Neural cell (in vitro differentiated cells): Measurements from ENCODE around the gene CDKN3. TPM values are rescaled to one million over a fixed set of nuclear protein-coding genes. Genes with fewer than 3 reads are reported as not detected.

ENCODE experiments used
- H2AFZ ChIP-seq: fragments of 200-600, 300-800 bp; sonication (generic), shearing (Covaris generic); 2 replicates; pipeline ENCODE4 v1.6.0; 2014; ENCODE audit warnings: low read depth, mild to moderate bottlenecking, antibody characterized with exemption, low read length, moderate library complexity
- H3F3A ChIP-seq: fragments of 200-600 bp; shearing (Covaris generic); 2 replicates; pipeline ENCODE4 v1.6.1; 2016; ENCODE audit warnings: mild to moderate bottlenecking, moderate library complexity, mixed read lengths, antibody characterized with exemption, low read length; ENCODE audit not compliant: insufficient read depth, poor library complexity, severe bottlenecking
- H3K27ac ChIP-seq: fragments of 200-600, 300-800 bp; sonication (generic), shearing (Covaris generic); 2 replicates; pipeline ENCODE4 v1.5.1; 2014; ENCODE audit warnings: mild to moderate bottlenecking, low read length, moderate library complexity
- H3K27me3 ChIP-seq: fragments of 300-800, 200-600 bp; sonication (generic), shearing (Covaris generic); 2 replicates; pipeline ENCODE4 v1.6.0; 2014; ENCODE audit warnings: mild to moderate bottlenecking, low read depth, low read length, moderate library complexity; ENCODE audit not compliant: insufficient read depth
- H3K36me3 ChIP-seq: fragments of 300-800, 200-600 bp; sonication (generic), shearing (Covaris generic); 2 replicates; pipeline ENCODE4 v1.5.1; 2014; ENCODE audit warnings: mild to moderate bottlenecking, antibody characterized with exemption, low read length, moderate library complexity; ENCODE audit not compliant: insufficient read depth
- H3K4me2 ChIP-seq: fragments of 300-800, 200-600 bp; sonication (generic), shearing (Covaris generic); 2 replicates; pipeline ENCODE4 v1.6.0; 2014; ENCODE audit warnings: mild to moderate bottlenecking, low read length
- H3K4me3 ChIP-seq: fragments of 300-800, 200-600 bp; sonication (generic), shearing (Covaris generic); 2 replicates; pipeline ENCODE4 v1.5.1; 2014; ENCODE audit warnings: mild to moderate bottlenecking, low read length, moderate library complexity
- H3K79me2 ChIP-seq: fragments of 200-600 bp; shearing (Covaris generic); replicated peaks from 2 replicates; pipeline ENCODE4 v1.6.0; 2014; ENCODE audit warnings: mild to moderate bottlenecking, low read length, moderate library complexity; ENCODE audit not compliant: insufficient read depth
- H3K9ac ChIP-seq: fragments of 300-800, 200-600 bp; sonication (generic), shearing (Covaris generic); 2 replicates; pipeline ENCODE4 v1.6.1; 2016; ENCODE audit warnings: mild to moderate bottlenecking, low read length, mixed read lengths
- H3K9me2 ChIP-seq: fragments of 200-600 bp; shearing (Covaris generic); 2 replicates; pipeline ENCODE4 v1.6.1; 2016; ENCODE audit warnings: mild to moderate bottlenecking, low read length, mixed read lengths; ENCODE audit not compliant: insufficient read depth
- H3K9me3 ChIP-seq: fragments of 200-600, 300-800 bp; sonication (generic), shearing (Covaris generic); 2 replicates; pipeline ENCODE4 v1.6.1; 2016; ENCODE audit warnings: mild to moderate bottlenecking, mixed run types, low read length, moderate library complexity, mixed read lengths
- H4K20me1 ChIP-seq: fragments of 200-600 bp; shearing (Covaris generic); 2 replicates; pipeline ENCODE4 v1.6.1; 2016; ENCODE audit warnings: mild to moderate bottlenecking, mixed run types; ENCODE audit not compliant: insufficient read depth
- CTCF ChIP-seq: fragments of 450-650 bp; IDR thresholded peaks from 2 replicates; pipeline ENCODE4 v1.5.1; 2014; ENCODE audit warnings: antibody characterized with exemption, mild to moderate bottlenecking, moderate library complexity; ENCODE audit not compliant: poor library complexity, severe bottlenecking
- EP300 ChIP-seq: fragments of 450-650 bp; conservative IDR thresholded peaks from 2 replicates; pipeline ENCODE4 v1.6.1; 2014; ENCODE audit warnings: antibody characterized with exemption, mild to moderate bottlenecking, moderate library complexity; ENCODE audit not compliant: poor library complexity, severe bottlenecking
- EZH2 ChIP-seq: fragments of 200-600, 300-800 bp; shearing (Covaris generic), sonication (generic); IDR thresholded peaks from 2 replicates; pipeline ENCODE4 v1.6.1; 2014; ENCODE audit warnings: antibody characterized with exemption, low read length, borderline replicate concordance, mild to moderate bottlenecking; ENCODE audit not compliant: insufficient read depth, poor library complexity, severe bottlenecking
- MXI1 ChIP-seq: fragments of 450-650 bp; conservative IDR thresholded peaks from 2 replicates; pipeline ENCODE4 v1.6.1; 2014; ENCODE audit warnings: antibody characterized with exemption, mild to moderate bottlenecking; ENCODE audit not compliant: poor library complexity, severe bottlenecking
- POLR2AphosphoS5 ChIP-seq: IDR thresholded peaks from 2 replicates; pipeline ENCODE4 v1.6.1; 2012
- RAD21 ChIP-seq: fragments of 450-650 bp; conservative IDR thresholded peaks from 2 replicates; pipeline ENCODE4 v1.6.1; 2014; ENCODE audit warnings: antibody characterized with exemption, mild to moderate bottlenecking, moderate library complexity
- REST ChIP-seq: IDR thresholded peaks from 2 replicates; pipeline ENCODE4 v1.6.1; 2012; ENCODE audit warnings: borderline replicate concordance
- SMC3 ChIP-seq: fragments of 450-650 bp; conservative IDR thresholded peaks from 2 replicates; pipeline ENCODE4 v1.6.1; 2014; ENCODE audit warnings: antibody characterized with exemption, mild to moderate bottlenecking, moderate library complexity; ENCODE audit not compliant: poor library complexity
- TAF1 ChIP-seq: IDR thresholded peaks from 2 replicates; pipeline ENCODE4 v1.6.1; 2012; ENCODE audit warnings: low read depth
- polyA plus RNA-seq: library from polyadenylated mRNA; depleted of rRNA; stranded (reverse); fragments of >200 nt; gene quantifications from 2 replicates; pipeline ENCODE4 v1.2.3, GENCODE V29; 2014

The CDKN3 gene
- polyA plus RNA-seq, 1 donor from 2014 or later = 5.9 TPM

- Histone ChIP-seq H3K9me3 (no peaks in the 10 kb centered on the region), H3K27ac (no peak overlapping the region), H3K4me2 (no peak overlapping the region), H4K20me1 (no peaks in the 10 kb centered on the region), H3K9ac (no peak overlapping the region), H3K27me3 (no peaks in the 10 kb centered on the region), H2AFZ (no peak overlapping the region), H3K9me2 (no peaks in the 10 kb centered on the region), H3K4me3 (no peak overlapping the region), H3K79me2 (no peaks in the 10 kb centered on the region), H3F3A (no peaks in the 10 kb centered on the region), H3K36me3 (no peaks in the 10 kb centered on the region)
- TF ChIP-seq CTCF = no peak
- TF ChIP-seq POLR2AphosphoS5 = no peak
- TF ChIP-seq REST = no peak
- TF ChIP-seq EZH2 = no peak
- TF ChIP-seq RAD21 = no peak
- no peak for TF ChIP-seq EP300
- no peak for TF ChIP-seq MXI1
- TF ChIP-seq SMC3 = no peak
- TF ChIP-seq TAF1 = no peak
These were observed 32.0 kb upstream of the CDKN3 start for GRCh38 chr14:54364555-54365415.

- H3K9me3 ChIP-seq = no peaks in the 10 kb centered on the region
- no peak overlapping the region for H2AFZ ChIP-seq
- H3K4me3 ChIP-seq = no peak overlapping the region
- no peaks in the 10 kb centered on the region for H3F3A ChIP-seq
- no peaks in the 10 kb centered on the region for H3K27me3 ChIP-seq
- H3K79me2 ChIP-seq = no peaks in the 10 kb centered on the region
- TF ChIP-seq RAD21 (peak; percentile 58), SMC3 (peak; percentile 43), CTCF (peak; percentile 57), REST (no peak)
- H3K36me3 ChIP-seq = no peaks in the 10 kb centered on the region
- H4K20me1 ChIP-seq = no peaks in the 10 kb centered on the region
- no peak overlapping the region for H3K9ac ChIP-seq
- no peak overlapping the region for H3K4me2 ChIP-seq
- no peaks in the 10 kb centered on the region for H3K9me2 ChIP-seq
- H3K27ac ChIP-seq = no peak overlapping the region
These were observed 29.8 kb upstream of the CDKN3 start for GRCh38 chr14:54366736-54367735.
